WTC11 (cell line): ENCODE measurements around the gene HPN. TPM values are rescaled to one million over a fixed set of nuclear protein-coding genes. Genes with fewer than 3 reads are reported as not detected.

Source experiments
- ATAC-seq: fragments of 200-7000 bp; cut with Tn5 transposase; 2 replicates; pipeline ENCODE4 v1.10.0; 2021; ENCODE audit warnings: mild to moderate bottlenecking, moderate library complexity
- CTCF ChIA-PET: fragments of 300-600 bp; sonication (Branson Sonifier 250); formaldehyde crosslinking; loops from one replicate; lab custom pipeline; 2021; ENCODE audit warnings: antibody characterized with exemption; lab: Charles Lee
- POLR2A ChIA-PET: fragments of 350-600 bp; sonication (Branson Sonifier 250); formaldehyde crosslinking; loops from one replicate; lab custom pipeline; 2021; ENCODE audit warnings: antibody characterized with exemption; lab: Charles Lee
- DNase-seq: peaks from one replicate; pipeline ENCODE4 v3.0.0; 2021; ENCODE audit warnings: low spot score
- H3K27ac Mint-ChIP-seq: 2 replicates; pipeline ENCODE4 v1.8.0; 2021; ENCODE audit warnings: mixed read lengths
- H3K27me3 Mint-ChIP-seq: 2 replicates; pipeline ENCODE4 v1.8.0; 2021; ENCODE audit warnings: low read depth, mild to moderate bottlenecking, moderate library complexity, mixed read lengths
- H3K36me3 Mint-ChIP-seq: 2 replicates; pipeline ENCODE4 v1.8.0; 2021; ENCODE audit warnings: mixed read lengths
- H3K4me1 Mint-ChIP-seq: 2 replicates; pipeline ENCODE4 v1.8.0; 2022; ENCODE audit warnings: mixed read lengths
- H3K4me3 Mint-ChIP-seq: 2 replicates; pipeline ENCODE4 v1.8.0; 2021; ENCODE audit warnings: mild to moderate bottlenecking, moderate library complexity, mixed read lengths
- H3K9me3 Mint-ChIP-seq: 2 replicates; pipeline ENCODE4 v1.8.0; 2021; ENCODE audit warnings: mixed read lengths
- ATF1 ChIP-seq: sonication (generic); formaldehyde crosslinking; IDR thresholded peaks from 2 replicates; pipeline ENCODE4 v1.8.1; 2023; ENCODE audit warnings: mild to moderate bottlenecking, moderate library complexity, missing genetic modification reagents
- ETV6 ChIP-seq: sonication (generic); formaldehyde crosslinking; IDR thresholded peaks from 2 replicates; pipeline ENCODE4 v1.8.1; 2022; ENCODE audit warnings: mild to moderate bottlenecking, missing genetic modification reagents
- GABPB1 ChIP-seq: sonication (generic); formaldehyde crosslinking; IDR thresholded peaks from 2 replicates; pipeline ENCODE4 v1.8.1; 2023; ENCODE audit warnings: mild to moderate bottlenecking, missing genetic modification reagents
- IRF2 ChIP-seq: sonication (generic); formaldehyde crosslinking; IDR thresholded peaks from 2 replicates; pipeline ENCODE4 v1.8.0; 2022; ENCODE audit warnings: low read depth, missing genetic modification reagents, borderline replicate concordance
- JAZF1 ChIP-seq: fragments of 250-450 bp; sonication (Bioruptor Pico); IDR thresholded peaks from 2 replicates; pipeline ENCODE4 v1.9.0; 2021; ENCODE audit warnings: moderate library complexity, mild to moderate bottlenecking, inconsistent platforms
- NFATC4 ChIP-seq: fragments of 250-450 bp; sonication (Bioruptor Pico); IDR thresholded peaks from 2 replicates; pipeline ENCODE4 v1.9.0; 2021; ENCODE audit warnings: mild to moderate bottlenecking
- NFE2L1 ChIP-seq: sonication (generic); formaldehyde crosslinking; IDR thresholded peaks from 2 replicates; pipeline ENCODE4 v1.8.1; 2023; ENCODE audit warnings: missing genetic modification reagents
- NFYB ChIP-seq: sonication (generic); formaldehyde crosslinking; conservative IDR thresholded peaks from 2 replicates; pipeline ENCODE4 v1.8.0; 2022; ENCODE audit warnings: low read depth, missing genetic modification reagents
- RORB ChIP-seq: fragments of 250-450 bp; sonication (Bioruptor Pico); IDR thresholded peaks from 2 replicates; pipeline ENCODE4 v1.9.0; 2021; ENCODE audit warnings: mild to moderate bottlenecking
- SP1 ChIP-seq: sonication (generic); formaldehyde crosslinking; conservative IDR thresholded peaks from 2 replicates; pipeline ENCODE4 v1.8.1; 2022; ENCODE audit warnings: missing genetic modification reagents
- TCF7 ChIP-seq: sonication (generic); formaldehyde crosslinking; IDR thresholded peaks from 2 replicates; pipeline ENCODE4 v1.8.0; 2022; ENCODE audit warnings: mild to moderate bottlenecking, low read depth, missing genetic modification reagents, moderate library complexity
- TEAD4 ChIP-seq: sonication (generic); formaldehyde crosslinking; IDR thresholded peaks from 2 replicates; pipeline ENCODE4 v1.8.0; 2022; ENCODE audit warnings: mild to moderate bottlenecking, missing genetic modification reagents
- ZBTB21 ChIP-seq: sonication (generic); formaldehyde crosslinking; IDR thresholded peaks from 2 replicates; pipeline ENCODE4 v1.8.1; 2023; ENCODE audit warnings: mild to moderate bottlenecking, missing genetic modification reagents, borderline replicate concordance
- ZNF671 ChIP-seq: fragments of 250-450 bp; sonication (Bioruptor Pico); IDR thresholded peaks from 2 replicates; pipeline ENCODE4 v1.8.0; 2021; ENCODE audit warnings: mild to moderate bottlenecking
- total RNA-seq: library from RNA; stranded (reverse); gene quantifications from 3 replicates; pipeline ENCODE4 v1.2.3, GENCODE V29; 2021
- TF ChIP-seq, protein P1 (sequence below): fragments of 250-450 bp; sonication (Bioruptor Pico); IDR thresholded peaks from 2 replicates; pipeline ENCODE4 v1.9.0; 2021; ENCODE audit warnings: mild to moderate bottlenecking
- TF ChIP-seq, protein P2 (sequence below): fragments of 250-450 bp; sonication (Bioruptor Pico); conservative IDR thresholded peaks from 2 replicates; pipeline ENCODE4 v1.9.0; 2021; ENCODE audit warnings: mild to moderate bottlenecking
- TF ChIP-seq, protein P3 (sequence below): sonication (generic); formaldehyde crosslinking; IDR thresholded peaks from 2 replicates; pipeline ENCODE4 v1.8.0; 2022; ENCODE audit warnings: mild to moderate bottlenecking, missing genetic modification reagents
- TF ChIP-seq, protein P4 (sequence below): sonication (generic); formaldehyde crosslinking; IDR thresholded peaks from 2 replicates; pipeline ENCODE4 v1.8.1; 2023; ENCODE audit warnings: mild to moderate bottlenecking, moderate library complexity, missing genetic modification reagents
- TF ChIP-seq, protein P5 (sequence below): fragments of 200-600 bp; IDR thresholded peaks from 2 replicates; pipeline ENCODE4 v1.8.0; 2022; ENCODE audit warnings: antibody characterized with exemption
- TF ChIP-seq, protein P6 (sequence below): sonication (generic); formaldehyde crosslinking; IDR thresholded peaks from 2 replicates; pipeline ENCODE4 v1.8.1; 2023; ENCODE audit warnings: mild to moderate bottlenecking, missing genetic modification reagents, borderline replicate concordance

The HPN gene
- total RNA-seq, 1 experiment from 2014 or later = 20.8 TPM

DNA sequence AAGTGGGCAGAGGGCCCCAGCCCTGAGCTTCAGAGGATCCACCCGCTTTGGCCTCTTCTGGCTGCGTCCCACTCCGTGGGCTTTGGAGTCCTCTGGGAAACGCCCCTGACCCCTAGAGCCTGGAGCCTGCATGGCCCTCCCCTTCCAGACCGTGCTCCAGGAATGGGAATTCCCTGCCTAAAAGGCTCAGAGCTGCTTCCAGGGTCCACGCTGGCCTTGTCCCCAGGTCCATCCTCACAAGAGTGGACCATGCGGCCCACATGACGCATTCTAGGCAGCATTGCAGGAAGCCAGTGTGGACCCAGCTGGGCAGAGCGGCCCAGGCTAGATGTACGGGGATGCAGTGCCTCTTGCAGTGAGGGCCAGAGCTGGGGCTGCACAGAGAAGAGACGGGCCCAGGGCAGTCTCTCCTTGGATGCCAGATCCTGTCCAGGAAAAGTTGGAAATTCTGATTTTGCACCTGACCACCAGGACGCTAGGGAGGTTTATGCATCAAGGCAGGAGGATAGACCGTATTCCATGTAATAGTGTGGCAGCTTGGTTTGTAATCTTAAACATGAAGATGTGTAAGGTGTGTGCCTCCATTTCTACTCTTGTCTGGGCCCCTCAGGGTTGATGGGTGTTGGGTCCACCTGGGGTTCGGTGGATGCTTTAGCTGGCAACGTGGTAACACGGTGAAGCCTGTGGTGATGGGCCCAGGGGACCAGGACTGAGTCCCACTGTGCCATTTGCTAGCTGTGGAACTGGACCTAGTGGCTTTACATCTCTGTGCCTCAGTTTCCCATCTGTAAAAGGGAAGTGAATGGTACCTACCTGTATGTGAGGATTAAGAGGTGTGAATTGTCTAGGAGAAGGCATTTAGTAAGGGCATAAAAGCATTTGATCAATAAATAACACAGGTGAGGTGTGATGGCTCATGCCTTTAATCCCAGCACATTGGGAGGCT, 59.3 kb downstream of the HPN start:
- no peaks in the 10 kb centered on the region for H3K9me3 Mint-ChIP-seq
- H3K4me1 Mint-ChIP-seq = peaks cover 7% of the 10 kb centered on the region
- peak; percentile 27; the same call in 1 of the 2 replicates for ATAC-seq
- TF ChIP-seq TEAD4 (CRISPR knock-in tag) = no peak
- no peak for TF ChIP-seq ETV6 (CRISPR knock-in tag)
- TF ChIP-seq SP1 (CRISPR knock-in tag) = no peak
- TF ChIP-seq, protein P1, sequence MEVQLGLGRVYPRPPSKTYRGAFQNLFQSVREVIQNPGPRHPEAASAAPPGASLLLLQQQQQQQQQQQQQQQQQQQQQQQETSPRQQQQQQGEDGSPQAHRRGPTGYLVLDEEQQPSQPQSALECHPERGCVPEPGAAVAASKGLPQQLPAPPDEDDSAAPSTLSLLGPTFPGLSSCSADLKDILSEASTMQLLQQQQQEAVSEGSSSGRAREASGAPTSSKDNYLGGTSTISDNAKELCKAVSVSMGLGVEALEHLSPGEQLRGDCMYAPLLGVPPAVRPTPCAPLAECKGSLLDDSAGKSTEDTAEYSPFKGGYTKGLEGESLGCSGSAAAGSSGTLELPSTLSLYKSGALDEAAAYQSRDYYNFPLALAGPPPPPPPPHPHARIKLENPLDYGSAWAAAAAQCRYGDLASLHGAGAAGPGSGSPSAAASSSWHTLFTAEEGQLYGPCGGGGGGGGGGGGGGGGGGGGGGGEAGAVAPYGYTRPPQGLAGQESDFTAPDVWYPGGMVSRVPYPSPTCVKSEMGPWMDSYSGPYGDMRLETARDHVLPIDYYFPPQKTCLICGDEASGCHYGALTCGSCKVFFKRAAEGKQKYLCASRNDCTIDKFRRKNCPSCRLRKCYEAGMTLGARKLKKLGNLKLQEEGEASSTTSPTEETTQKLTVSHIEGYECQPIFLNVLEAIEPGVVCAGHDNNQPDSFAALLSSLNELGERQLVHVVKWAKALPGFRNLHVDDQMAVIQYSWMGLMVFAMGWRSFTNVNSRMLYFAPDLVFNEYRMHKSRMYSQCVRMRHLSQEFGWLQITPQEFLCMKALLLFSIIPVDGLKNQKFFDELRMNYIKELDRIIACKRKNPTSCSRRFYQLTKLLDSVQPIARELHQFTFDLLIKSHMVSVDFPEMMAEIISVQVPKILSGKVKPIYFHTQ (CRISPR knock-in tag) = no peak
- TF ChIP-seq ZNF671 (CRISPR knock-in tag) = no peak
- no peak for TF ChIP-seq RORB
- no peak for TF ChIP-seq TCF7
- no peak for TF ChIP-seq ATF1 (CRISPR knock-in tag)
- no peak for TF ChIP-seq IRF2
- TF ChIP-seq, protein P2, sequence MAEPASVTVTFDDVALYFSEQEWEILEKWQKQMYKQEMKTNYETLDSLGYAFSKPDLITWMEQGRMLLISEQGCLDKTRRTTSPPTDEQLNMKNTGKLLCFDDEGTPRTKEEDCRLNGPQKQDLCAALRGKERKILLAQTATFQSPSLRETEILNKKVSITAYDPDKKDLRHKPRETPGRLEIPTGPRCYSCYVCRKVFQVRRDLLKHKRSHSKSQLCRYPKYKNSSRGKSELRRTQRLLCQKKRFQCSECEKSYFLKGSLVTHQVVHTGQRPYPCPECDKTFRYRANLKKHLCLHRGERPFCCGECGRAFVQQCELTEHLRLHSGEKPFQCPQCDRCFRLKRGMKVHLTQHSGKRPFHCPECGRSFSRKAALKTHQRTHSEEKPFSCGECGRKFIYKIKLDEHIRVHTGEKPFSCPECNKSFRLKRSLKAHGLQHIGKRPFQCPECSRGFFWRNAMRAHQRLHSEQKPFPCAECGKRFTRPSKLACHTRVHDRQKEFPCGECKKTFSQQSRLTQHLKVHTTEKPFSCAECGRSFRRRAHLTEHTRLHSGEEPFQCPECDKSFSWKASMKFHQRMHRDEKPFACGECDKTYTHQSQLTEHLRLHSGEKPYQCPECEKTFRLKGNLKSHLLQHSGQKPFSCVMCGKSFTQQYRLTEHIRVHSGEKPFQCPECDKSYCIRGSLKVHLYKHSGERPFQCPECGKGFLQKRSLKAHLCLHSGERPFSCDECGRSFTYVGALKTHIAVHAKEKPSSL (CRISPR knock-in tag) = no peak
- TF ChIP-seq, protein P3, sequence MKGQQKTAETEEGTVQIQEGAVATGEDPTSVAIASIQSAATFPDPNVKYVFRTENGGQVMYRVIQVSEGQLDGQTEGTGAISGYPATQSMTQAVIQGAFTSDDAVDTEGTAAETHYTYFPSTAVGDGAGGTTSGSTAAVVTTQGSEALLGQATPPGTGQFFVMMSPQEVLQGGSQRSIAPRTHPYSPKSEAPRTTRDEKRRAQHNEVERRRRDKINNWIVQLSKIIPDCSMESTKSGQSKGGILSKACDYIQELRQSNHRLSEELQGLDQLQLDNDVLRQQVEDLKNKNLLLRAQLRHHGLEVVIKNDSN (CRISPR knock-in tag) = no peak
- no peak for TF ChIP-seq NFE2L1
- TF ChIP-seq ZBTB21 (CRISPR knock-in tag) = no peak
- TF ChIP-seq NFYB (CRISPR knock-in tag) = no peak
- TF ChIP-seq, protein P4, sequence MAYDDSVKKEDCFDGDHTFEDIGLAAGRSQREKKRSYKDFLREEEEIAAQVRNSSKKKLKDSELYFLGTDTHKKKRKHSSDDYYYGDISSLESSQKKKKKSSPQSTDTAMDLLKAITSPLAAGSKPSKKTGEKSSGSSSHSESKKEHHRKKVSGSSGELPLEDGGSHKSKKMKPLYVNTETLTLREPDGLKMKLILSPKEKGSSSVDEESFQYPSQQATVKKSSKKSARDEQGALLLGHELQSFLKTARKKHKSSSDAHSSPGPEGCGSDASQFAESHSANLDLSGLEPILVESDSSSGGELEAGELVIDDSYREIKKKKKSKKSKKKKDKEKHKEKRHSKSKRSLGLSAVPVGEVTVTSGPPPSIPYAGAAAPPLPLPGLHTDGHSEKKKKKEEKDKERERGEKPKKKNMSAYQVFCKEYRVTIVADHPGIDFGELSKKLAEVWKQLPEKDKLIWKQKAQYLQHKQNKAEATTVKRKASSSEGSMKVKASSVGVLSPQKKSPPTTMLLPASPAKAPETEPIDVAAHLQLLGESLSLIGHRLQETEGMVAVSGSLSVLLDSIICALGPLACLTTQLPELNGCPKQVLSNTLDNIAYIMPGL (CRISPR knock-in tag) = no peak
- TF ChIP-seq JAZF1 (CRISPR knock-in tag) = no peak
- TF ChIP-seq, protein P5, sequence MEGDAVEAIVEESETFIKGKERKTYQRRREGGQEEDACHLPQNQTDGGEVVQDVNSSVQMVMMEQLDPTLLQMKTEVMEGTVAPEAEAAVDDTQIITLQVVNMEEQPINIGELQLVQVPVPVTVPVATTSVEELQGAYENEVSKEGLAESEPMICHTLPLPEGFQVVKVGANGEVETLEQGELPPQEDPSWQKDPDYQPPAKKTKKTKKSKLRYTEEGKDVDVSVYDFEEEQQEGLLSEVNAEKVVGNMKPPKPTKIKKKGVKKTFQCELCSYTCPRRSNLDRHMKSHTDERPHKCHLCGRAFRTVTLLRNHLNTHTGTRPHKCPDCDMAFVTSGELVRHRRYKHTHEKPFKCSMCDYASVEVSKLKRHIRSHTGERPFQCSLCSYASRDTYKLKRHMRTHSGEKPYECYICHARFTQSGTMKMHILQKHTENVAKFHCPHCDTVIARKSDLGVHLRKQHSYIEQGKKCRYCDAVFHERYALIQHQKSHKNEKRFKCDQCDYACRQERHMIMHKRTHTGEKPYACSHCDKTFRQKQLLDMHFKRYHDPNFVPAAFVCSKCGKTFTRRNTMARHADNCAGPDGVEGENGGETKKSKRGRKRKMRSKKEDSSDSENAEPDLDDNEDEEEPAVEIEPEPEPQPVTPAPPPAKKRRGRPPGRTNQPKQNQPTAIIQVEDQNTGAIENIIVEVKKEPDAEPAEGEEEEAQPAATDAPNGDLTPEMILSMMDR = no peak
- TF ChIP-seq, protein P6, sequence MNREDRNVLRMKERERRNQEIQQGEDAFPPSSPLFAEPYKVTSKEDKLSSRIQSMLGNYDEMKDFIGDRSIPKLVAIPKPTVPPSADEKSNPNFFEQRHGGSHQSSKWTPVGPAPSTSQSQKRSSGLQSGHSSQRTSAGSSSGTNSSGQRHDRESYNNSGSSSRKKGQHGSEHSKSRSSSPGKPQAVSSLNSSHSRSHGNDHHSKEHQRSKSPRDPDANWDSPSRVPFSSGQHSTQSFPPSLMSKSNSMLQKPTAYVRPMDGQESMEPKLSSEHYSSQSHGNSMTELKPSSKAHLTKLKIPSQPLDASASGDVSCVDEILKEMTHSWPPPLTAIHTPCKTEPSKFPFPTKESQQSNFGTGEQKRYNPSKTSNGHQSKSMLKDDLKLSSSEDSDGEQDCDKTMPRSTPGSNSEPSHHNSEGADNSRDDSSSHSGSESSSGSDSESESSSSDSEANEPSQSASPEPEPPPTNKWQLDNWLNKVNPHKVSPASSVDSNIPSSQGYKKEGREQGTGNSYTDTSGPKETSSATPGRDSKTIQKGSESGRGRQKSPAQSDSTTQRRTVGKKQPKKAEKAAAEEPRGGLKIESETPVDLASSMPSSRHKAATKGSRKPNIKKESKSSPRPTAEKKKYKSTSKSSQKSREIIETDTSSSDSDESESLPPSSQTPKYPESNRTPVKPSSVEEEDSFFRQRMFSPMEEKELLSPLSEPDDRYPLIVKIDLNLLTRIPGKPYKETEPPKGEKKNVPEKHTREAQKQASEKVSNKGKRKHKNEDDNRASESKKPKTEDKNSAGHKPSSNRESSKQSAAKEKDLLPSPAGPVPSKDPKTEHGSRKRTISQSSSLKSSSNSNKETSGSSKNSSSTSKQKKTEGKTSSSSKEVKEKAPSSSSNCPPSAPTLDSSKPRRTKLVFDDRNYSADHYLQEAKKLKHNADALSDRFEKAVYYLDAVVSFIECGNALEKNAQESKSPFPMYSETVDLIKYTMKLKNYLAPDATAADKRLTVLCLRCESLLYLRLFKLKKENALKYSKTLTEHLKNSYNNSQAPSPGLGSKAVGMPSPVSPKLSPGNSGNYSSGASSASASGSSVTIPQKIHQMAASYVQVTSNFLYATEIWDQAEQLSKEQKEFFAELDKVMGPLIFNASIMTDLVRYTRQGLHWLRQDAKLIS (CRISPR knock-in tag) = no peak
- no peak for TF ChIP-seq GABPB1
- TF ChIP-seq NFATC4 = no peak
- TF ChIP-seq, all 79 proteins: peak for 0
- ChIA-PET CTCF (interaction anchor here (0.6 to 4.1 kb wide), 10 partner anchors 10 to 127 kb away, joined by 3 to 14 read pairs (median 5); partner anchors contain the start of genes FXYD3, FXYD5 and LGI4), POLR2A (no interaction called here)
- Mint-ChIP-seq H3K27ac (no peak overlapping the region), H3K4me3 (no peak overlapping the region), H3K36me3 (no peaks in the 10 kb centered on the region), H3K27me3 (no peaks in the 10 kb centered on the region)
- DNase-seq = no peak
